GM12874 (cell line): ENCODE data around the gene CYSRT1.

ENCODE experiments used
- CTCF ChIP-seq: IDR thresholded peaks from 2 replicates; pipeline ENCODE4 v1.5.1; 2011; ENCODE audit warnings: low read depth, mild to moderate bottlenecking, control low read depth, low read length, moderate library complexity; ENCODE audit not compliant: insufficient read depth

Gene CYSRT1

DNA sequence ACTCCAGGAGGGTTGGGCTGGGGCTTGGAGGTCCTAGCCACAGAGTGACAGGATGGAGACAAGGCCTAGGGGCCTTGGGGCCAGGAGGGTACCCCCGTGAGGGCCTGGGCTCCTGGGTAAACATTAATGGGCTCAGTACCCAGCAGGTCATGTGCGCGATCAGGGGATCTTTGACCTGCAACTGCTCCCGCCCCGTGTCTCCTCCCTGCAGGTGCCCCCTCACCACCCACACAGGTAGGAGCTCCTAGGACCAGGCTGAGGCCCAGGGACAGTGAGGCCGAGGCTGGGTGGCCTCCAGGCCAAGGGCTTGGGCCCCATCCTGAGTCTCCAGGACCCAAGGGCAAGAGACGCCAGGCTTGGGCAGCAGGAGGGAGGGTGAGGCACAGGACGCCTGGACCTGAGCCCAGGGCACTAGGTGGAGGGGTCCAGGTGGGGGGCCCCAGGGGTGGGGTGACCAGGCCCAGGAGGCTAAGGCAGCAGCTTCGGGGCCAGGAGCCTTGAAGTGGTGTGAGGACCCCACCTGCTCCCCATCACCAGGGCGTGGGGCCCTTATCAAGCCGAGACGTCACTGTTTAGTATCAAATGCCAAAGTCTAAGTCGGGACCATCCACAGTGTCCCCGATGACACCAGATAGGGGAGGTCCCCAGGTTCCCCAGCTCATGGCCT is 5.9 kb downstream of the CYSRT1 start, which contains the start of gene SLC34A3:
SLC34A3 (plus strand) TSS at position 197 of the 667 bp plus-strand sequence. CDS start 802 bp downstream, outside the sequence.
- TF ChIP-seq CTCF, result no peak

GRCh38 chr9:137231372-137232039 is 6.5 kb downstream of the CYSRT1 start:
- TF ChIP-seq CTCF, result no peak

DNA sequence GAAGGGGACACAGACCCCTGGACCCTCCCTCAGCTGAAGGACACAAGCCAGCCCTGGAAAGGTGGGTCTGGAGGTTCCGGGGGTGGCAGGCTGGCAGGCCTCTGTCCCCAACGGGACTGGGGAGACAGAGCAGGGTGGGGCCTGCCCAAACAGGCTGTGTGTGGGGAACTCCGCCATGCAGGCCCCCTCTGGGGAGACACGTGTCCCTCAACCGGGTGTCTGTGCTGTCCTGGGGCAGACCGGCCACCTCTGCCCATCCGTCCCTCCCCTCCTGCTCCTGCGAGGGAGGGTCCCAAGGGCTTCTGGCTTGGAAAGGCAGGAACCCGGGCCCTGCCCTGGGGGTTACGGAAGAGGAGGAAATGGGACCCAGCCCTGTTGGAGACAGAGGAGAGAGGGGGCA is 7.1 kb downstream of the CYSRT1 start:
- no peak for TF ChIP-seq CTCF

DNA sequence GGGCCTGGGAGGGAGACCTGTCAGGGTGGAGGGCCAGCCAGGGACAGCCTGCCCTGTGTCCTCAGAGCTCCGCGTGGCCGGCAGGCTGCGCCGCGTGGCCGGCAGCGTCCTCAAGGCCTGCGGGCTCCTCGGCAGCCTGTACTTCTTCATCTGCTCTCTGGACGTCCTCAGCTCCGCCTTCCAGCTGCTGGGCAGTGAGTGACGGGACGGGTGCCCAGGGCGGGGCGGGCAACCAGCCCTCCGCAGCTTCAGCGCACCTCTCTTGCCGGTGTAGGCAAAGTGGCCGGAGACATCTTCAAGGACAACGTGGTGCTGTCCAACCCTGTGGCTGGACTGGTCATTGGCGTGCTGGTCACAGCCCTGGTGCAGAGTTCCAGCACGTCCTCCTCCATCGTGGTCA is 7.5 kb downstream of the CYSRT1 start:
- TF ChIP-seq CTCF, result no peak

- TF ChIP-seq CTCF, result no peak
These were observed 8.4 kb downstream of the CYSRT1 start for GRCh38 chr9:137233143-137233980.

- no peak for TF ChIP-seq CTCF
These were observed 9.2 kb downstream of the CYSRT1 start for GRCh38 chr9:137234055-137234697.
